ENCODE measurements around the gene TSPEAR.

Gene TSPEAR

GRCh38 chr21:44499211-44499560 is 212.2 kb downstream of the TSPEAR start:
- in situ Hi-C loops (cut with MboI; ENCODE audit: low pct_unique_long_range_greater_than_20kb, low sequenced_read_pairs, unreplicated experiment), result no loop called here

GRCh38 chr21:44498280-44499210 is 212.8 kb downstream of the TSPEAR start:
- in situ Hi-C loops (cut with MboI; ENCODE audit: low pct_unique_long_range_greater_than_20kb, low sequenced_read_pairs, unreplicated experiment), result no loop called here
- TF ChIP-seq CTCF (IDR thresholded peaks at IDR 0.05; ENCODE audit: extremely low read depth, insufficient read depth, missing control alignments), result no peak
- DNase-seq (ENCODE audit: low spot score), result no peak

More at GRCh38 chr21:44499211-44499560, 212.2 kb downstream of the TSPEAR start:
- DNase-seq (ENCODE audit: low spot score), result no peak
- TF ChIP-seq CTCF (IDR thresholded peaks at IDR 0.05; ENCODE audit: extremely low read depth, insufficient read depth, missing control alignments), result no peak

GRCh38 chr21:44497703-44498126 is 213.7 kb downstream of the TSPEAR start:
- in situ Hi-C loops (cut with MboI; ENCODE audit: low pct_unique_long_range_greater_than_20kb, low sequenced_read_pairs, unreplicated experiment), result no loop called here
- no peak for TF ChIP-seq CTCF (IDR thresholded peaks at IDR 0.05; ENCODE audit: extremely low read depth, insufficient read depth, missing control alignments)
- DNase-seq (ENCODE audit: low spot score), result no peak

DNA sequence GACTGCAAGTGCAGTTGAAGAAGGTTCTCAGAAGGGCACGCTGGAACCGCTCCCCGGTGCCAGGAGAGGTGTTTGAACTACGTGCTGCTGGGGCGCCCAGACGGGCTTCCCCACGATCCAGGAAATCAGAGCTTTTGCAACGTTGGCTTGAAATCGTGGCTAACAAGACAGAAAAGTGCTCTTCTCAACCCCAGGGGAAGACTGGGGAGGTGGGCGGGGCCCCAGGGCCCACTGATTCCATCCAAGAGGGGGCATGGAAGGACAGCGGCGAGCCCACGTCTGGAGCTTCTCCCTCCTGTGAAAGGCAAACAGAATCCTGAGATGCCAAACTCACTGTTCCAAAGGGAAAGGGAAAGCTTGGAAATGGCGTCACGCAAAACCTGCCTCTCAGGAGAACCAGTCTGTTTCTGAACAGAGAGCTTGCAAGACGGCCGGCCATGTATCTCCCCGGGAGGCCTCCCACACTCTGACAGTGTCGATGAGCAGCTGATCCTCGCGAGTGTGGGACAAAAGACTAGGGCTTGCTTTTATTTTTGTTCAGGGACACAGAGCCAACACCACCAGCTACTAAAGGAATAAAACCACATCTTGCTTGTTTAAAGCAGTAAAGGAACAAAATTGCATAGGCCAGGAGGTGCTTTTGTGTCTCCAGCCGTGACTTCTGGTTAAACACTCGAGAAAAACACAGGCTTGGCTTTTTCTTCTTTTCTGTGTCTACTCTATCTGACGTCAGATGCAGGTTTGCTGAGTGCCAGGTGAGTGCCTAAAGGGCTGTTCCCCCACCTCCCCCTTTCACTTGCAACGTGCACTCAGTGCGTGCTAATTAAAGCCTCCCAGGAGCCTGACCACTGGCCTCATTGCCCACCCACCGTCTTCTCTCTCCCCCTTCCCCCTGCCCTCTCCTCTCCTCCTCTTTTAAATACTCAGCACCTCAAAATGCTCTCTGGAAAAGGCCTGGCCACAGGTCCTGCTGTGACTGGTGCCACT is 214.5 kb downstream of the TSPEAR start:
- no peak for TF ChIP-seq CTCF (IDR thresholded peaks at IDR 0.05; ENCODE audit: extremely low read depth, insufficient read depth, missing control alignments)
- in situ Hi-C loops (cut with MboI; ENCODE audit: low pct_unique_long_range_greater_than_20kb, low sequenced_read_pairs, unreplicated experiment), result no loop called here
- no peak for DNase-seq (ENCODE audit: low spot score)

GRCh38 chr21:44495611-44496563 is 215.5 kb downstream of the TSPEAR start:
- no peak for DNase-seq (ENCODE audit: low spot score)
- TF ChIP-seq CTCF (IDR thresholded peaks at IDR 0.05; ENCODE audit: extremely low read depth, insufficient read depth, missing control alignments), result no peak
- in situ Hi-C loops (cut with MboI; ENCODE audit: low pct_unique_long_range_greater_than_20kb, low sequenced_read_pairs, unreplicated experiment), result no loop called here

All from GM13977 (cell line).